Tibial artery (tissue), 4 donors: ENCODE measurements around the gene KATNAL2.

ENCODE experiments used
- DNase-seq, 2 donors: peaks; one replicate each; pipeline ENCODE4 v3.0.0-alpha.2; 2019
- H3K27ac ChIP-seq, 2 donors: fragments of 200-600 bp; sonication (generic) in 1 of 2; 1 replicate in 1 of 2; 2 replicates in 1 of 2; pipeline ENCODE4 v1.5.1; 2018 to 2019; ENCODE audit warnings: mild to moderate bottlenecking in 1 of 2
- H3K27me3 ChIP-seq, 2 donors: fragments of 200-600 bp; sonication (generic) in 1 of 2; one replicate each; pipeline versions ENCODE4 v1.5.1 to v1.6.0; 2016 to 2019
- H3K36me3 ChIP-seq, 3 donors: fragments of 200-600 bp; sonication (generic) in 2 of 3; one replicate each; pipeline ENCODE4 v1.5.1; 2016 to 2019; ENCODE audit warnings: mild to moderate bottlenecking in 2 of 3
- H3K4me1 ChIP-seq, 4 donors: fragments of 200-600 bp; sonication (generic) in 2 of 4; 1 replicate in 3 of 4; 2 replicates in 1 of 4; pipeline ENCODE4 v1.5.1; 2016 to 2019
- H3K4me3 ChIP-seq, 2 donors: fragments of 200-600 bp; sonication (generic) in 1 of 2; 1 replicate in 1 of 2; 2 replicates in 1 of 2; pipeline ENCODE4 v1.5.1; 2018 to 2019; ENCODE audit warnings: mild to moderate bottlenecking in 2 of 2
- H3K9me3 ChIP-seq, 3 donors: fragments of 200-600 bp; sonication (generic) in 1 of 3; one replicate each; pipeline ENCODE4 v1.5.1; 2016 to 2019
- intact Hi-C: fragments of 100-400 bp; cut with DNase I; formaldehyde crosslinking; loops from one replicate; pipeline ENCODE4 v1.15.0; 2023; ENCODE audit warnings: low total_unique reads
- TF ChIP-seq, protein P1 (sequence below), 2 experiments: fragments of 200-600 bp in 1 of 2; fragments of 450-650 bp in 1 of 2; IDR thresholded peaks; one replicate each; pipeline ENCODE4 v1.5.1; 2017 to 2019; ENCODE audit warnings: antibody characterized with exemption in 2 of 2, mild to moderate bottlenecking in 1 of 2, moderate library complexity in 1 of 2

Gene KATNAL2

DNA sequence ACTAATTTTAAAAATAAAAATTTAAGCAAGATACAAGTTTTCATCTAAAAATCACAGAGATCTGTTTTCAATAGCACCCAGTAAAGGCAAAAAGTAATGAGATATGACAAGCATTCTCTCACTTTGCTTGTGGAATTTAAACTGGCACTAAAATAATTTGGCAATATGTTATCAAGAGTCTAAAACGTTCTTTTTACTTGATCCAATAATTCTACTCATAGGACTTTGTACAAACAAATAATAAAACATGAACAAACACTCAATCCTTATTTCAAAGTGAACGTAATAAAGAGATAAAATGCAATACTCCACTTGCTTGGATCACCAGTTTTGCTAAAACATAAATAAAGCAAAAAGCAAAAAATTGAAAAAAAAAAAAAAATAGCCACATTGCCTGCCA, 30.5 kb upstream of the KATNAL2 start:
- Histone ChIP-seq H3K27me3 (no peaks in the 10 kb centered on the region), H3K4me3 (no peak overlapping the region), H3K9me3 (peaks cover 0 to 14% (median 12%) of the 10 kb centered on the region in 3 donors), H3K36me3 (peaks cover 25 to 28% (median 26%) of the 10 kb centered on the region in 3 donors), H3K4me1 (peaks cover 0 to 5% (median 0%) of the 10 kb centered on the region in 4 donors), H3K27ac (no peak overlapping the region)
- intact Hi-C loops = no loop called here
- TF ChIP-seq, protein P1, sequence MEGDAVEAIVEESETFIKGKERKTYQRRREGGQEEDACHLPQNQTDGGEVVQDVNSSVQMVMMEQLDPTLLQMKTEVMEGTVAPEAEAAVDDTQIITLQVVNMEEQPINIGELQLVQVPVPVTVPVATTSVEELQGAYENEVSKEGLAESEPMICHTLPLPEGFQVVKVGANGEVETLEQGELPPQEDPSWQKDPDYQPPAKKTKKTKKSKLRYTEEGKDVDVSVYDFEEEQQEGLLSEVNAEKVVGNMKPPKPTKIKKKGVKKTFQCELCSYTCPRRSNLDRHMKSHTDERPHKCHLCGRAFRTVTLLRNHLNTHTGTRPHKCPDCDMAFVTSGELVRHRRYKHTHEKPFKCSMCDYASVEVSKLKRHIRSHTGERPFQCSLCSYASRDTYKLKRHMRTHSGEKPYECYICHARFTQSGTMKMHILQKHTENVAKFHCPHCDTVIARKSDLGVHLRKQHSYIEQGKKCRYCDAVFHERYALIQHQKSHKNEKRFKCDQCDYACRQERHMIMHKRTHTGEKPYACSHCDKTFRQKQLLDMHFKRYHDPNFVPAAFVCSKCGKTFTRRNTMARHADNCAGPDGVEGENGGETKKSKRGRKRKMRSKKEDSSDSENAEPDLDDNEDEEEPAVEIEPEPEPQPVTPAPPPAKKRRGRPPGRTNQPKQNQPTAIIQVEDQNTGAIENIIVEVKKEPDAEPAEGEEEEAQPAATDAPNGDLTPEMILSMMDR (IDR thresholded peaks at IDR 0.05) = no peak
- no peak for DNase-seq

DNA sequence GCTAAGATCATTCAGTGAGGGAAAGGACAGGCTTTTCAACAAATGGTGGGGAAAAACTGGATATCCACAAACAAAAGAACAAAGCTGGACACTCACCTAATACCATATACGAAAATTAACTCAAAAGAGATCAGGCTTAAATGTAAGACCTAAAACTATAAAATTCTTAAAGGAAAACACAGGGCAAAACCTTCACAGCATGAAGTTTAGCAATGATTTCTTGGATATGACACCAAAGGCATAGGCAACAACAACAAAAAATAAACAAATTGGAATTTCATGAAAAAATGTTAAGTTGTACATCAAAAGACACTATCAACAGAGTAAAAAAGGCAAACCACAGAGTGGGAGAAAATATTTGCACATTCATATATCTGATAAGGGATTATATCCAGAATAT, 28.4 kb upstream of the KATNAL2 start:
- Histone ChIP-seq H3K27me3 (no peaks in the 10 kb centered on the region), H3K27ac (no peak overlapping the region), H3K4me1 (peaks cover 0 to 5% (median 0%) of the 10 kb centered on the region in 4 donors), H3K36me3 (peaks cover 25 to 28% (median 26%) of the 10 kb centered on the region in 3 donors), H3K4me3 (no peak overlapping the region), H3K9me3 (peaks cover 0 to 14% (median 12%) of the 10 kb centered on the region in 3 donors)
- intact Hi-C loops = no loop called here
- no peak for DNase-seq
- TF ChIP-seq, protein P1 (IDR thresholded peaks at IDR 0.05) = no peak

DNA sequence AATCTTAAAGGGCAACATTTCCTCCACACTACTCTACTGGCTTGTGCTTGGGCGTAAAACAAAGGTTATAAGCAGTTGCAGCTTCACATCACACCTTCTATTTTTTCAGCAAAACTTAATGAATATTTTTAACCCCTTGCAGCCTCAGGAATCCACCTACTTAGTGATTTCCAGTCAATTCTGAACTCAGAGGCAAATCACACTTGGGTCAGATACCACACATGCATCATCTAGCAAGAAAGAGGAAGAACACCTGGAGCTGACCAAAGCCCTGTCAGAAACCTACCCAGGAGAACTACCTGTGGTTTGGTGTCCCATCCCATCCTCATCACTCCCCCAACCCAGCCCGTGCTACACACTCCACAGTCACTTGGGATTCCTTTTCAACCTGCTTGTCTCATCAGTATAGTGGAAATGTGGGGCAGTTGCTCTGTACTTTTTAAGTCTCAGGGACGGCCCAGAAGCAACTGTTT, 25.6 kb upstream of the KATNAL2 start:
- TF ChIP-seq, protein P1 (IDR thresholded peaks at IDR 0.05) = no peak
- H3K27me3 ChIP-seq = no peaks in the 10 kb centered on the region
- no peak overlapping the region for H3K4me3 ChIP-seq
- H3K27ac ChIP-seq = no peak overlapping the region
- intact Hi-C loops = no loop called here
- peaks cover 0 to under 1% (median 0%) of the 10 kb centered on the region in 4 donors for H3K4me1 ChIP-seq
- peaks cover 25 to 28% (median 26%) of the 10 kb centered on the region in 3 donors for H3K36me3 ChIP-seq
- peaks cover 0 to 14% (median 12%) of the 10 kb centered on the region in 3 donors for H3K9me3 ChIP-seq
- DNase-seq = no peak

DNA sequence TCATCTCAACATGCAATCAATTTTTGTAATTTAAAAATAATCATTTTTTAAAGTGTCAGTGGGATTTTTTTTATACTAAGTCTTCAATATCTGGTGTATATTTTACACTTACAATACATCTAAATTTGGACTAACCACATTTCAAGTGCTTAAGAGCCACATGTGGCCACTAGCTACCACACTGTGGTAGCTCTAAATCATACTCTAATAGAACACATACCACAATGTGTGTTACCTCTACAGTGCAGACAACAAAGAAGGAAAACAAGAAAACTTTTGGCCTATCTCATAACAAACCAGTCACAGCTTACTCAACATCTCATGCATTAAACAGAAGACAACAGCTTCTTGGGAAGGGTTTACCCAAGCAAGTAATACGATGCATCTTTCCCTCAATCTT, 24.6 kb upstream of the KATNAL2 start:
- H3K36me3 ChIP-seq = peaks cover 25 to 28% (median 26%) of the 10 kb centered on the region in 3 donors
- no peaks in the 10 kb centered on the region for H3K27me3 ChIP-seq
- H3K4me1 ChIP-seq = no peaks in the 10 kb centered on the region
- TF ChIP-seq, protein P1 (IDR thresholded peaks at IDR 0.05) = no peak
- intact Hi-C loops = no loop called here
- peaks cover 0 to 14% (median 12%) of the 10 kb centered on the region in 3 donors for H3K9me3 ChIP-seq
- no peak for DNase-seq
- no peak overlapping the region for H3K27ac ChIP-seq
- no peak overlapping the region for H3K4me3 ChIP-seq

DNA sequence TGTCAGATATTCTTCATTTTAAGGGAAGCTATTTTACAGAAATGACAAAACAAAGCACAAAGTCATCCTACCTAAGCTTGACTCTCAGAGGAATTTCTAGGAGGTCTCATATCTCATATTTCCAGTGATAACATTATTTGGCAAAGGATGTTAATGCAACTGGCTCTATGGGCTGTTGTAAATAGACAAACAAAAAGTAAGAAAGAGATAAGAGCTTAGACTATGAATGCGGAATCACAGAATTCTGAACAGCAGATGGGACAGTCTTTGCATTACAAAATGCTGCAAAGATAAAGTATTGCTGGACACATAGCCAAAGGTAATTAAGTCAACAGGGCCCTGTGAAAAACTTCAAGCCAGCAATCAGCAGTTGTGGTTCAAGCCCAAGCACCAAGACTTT, 24.0 kb upstream of the KATNAL2 start:
- Histone ChIP-seq H3K27me3 (no peaks in the 10 kb centered on the region), H3K36me3 (peaks cover 22 to 25% (median 24%) of the 10 kb centered on the region in 3 donors), H3K9me3 (peaks cover 0 to 12% (median 11%) of the 10 kb centered on the region in 3 donors), H3K27ac (no peak overlapping the region), H3K4me1 (no peaks in the 10 kb centered on the region), H3K4me3 (no peak overlapping the region)
- intact Hi-C loops = no loop called here
- DNase-seq = no peak
- TF ChIP-seq, protein P1 (IDR thresholded peaks at IDR 0.05) = no peak

DNA sequence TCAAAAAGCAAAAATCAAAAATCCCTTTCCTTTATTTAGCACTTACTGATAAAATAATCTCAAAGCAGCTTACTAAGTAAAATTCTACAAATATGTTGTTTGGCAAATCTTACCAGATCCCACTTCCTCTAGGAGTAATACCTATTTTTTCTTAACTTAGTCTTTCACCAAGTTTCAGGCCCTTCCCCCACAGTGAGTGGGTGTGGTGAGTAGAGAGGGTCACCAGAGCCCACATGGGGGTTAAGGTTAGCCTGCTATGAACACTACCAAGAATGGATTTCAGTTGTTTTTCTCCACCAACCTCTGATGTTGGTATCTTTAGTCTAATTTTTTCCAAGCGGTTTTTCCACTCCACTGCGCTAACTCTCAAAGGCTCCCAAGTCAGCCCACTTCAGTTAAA, 23.3 kb upstream of the KATNAL2 start:
- H3K9me3 ChIP-seq = peaks cover 0 to 4% (median 4%) of the 10 kb centered on the region in 3 donors
- H3K27me3 ChIP-seq = no peaks in the 10 kb centered on the region
- peaks cover 14 to 18% (median 17%) of the 10 kb centered on the region in 3 donors for H3K36me3 ChIP-seq
- TF ChIP-seq, protein P1 (IDR thresholded peaks at IDR 0.05) = no peak
- H3K27ac ChIP-seq = no peak overlapping the region
- H3K4me1 ChIP-seq = no peaks in the 10 kb centered on the region
- DNase-seq = no peak
- no peak overlapping the region for H3K4me3 ChIP-seq
- intact Hi-C loops = no loop called here
